Panc1 (cell line): ENCODE measurements around the gene BACH2. TPM values are rescaled to one million over a fixed set of nuclear protein-coding genes. Genes with fewer than 3 reads are reported as not detected.

ENCODE experiments used
- ATAC-seq: fragments of 200-7000 bp; cut with Tn5 transposase; 2 replicates; pipeline ENCODE4 v1.9.1; 2020; ENCODE audit warnings: mild to moderate bottlenecking, moderate library complexity
- BruUV-seq: library from RNA; stranded (reverse); fragments of 400-500 nt; replicated peaks from 2 replicates; lab custom pipeline; 2021; lab: Mats Ljungman, UMichigan
- CTCF ChIA-PET: fragments of 300-600 bp; sonication (Branson Sonifier 250); formaldehyde crosslinking; loops from one replicate; lab custom pipeline; 2022; ENCODE audit warnings: antibody characterized with exemption; lab: Charles Lee
- POLR2A ChIA-PET: fragments of 300-600 bp; sonication (Branson Sonifier 250); formaldehyde crosslinking; loops from one replicate; lab custom pipeline; 2022; ENCODE audit warnings: antibody characterized with exemption; lab: Charles Lee
- DNase-seq: peaks from one replicate; pipeline ENCODE4 v3.0.0-alpha.2; 2010; ENCODE audit warnings: low read depth, low spot score
- H3K27ac ChIP-seq: 2 replicates; pipeline ENCODE4 v1.5.1; 2011; ENCODE audit warnings: mild to moderate bottlenecking, low read length, inconsistent platforms
- H3K27me3 ChIP-seq: fragments of 200-500 bp; sonication (Bioruptor generic); 2 replicates; pipeline ENCODE4 v1.6.0; 2014; ENCODE audit warnings: low read length, inconsistent platforms; ENCODE audit not compliant: control insufficient read depth, insufficient read depth
- H3K36me3 ChIP-seq: fragments of 200-500 bp; sonication (Bioruptor generic); 2 replicates; pipeline ENCODE4 v1.5.1; 2014; ENCODE audit warnings: inconsistent platforms, mild to moderate bottlenecking, low read length, moderate library complexity; ENCODE audit not compliant: control insufficient read depth, insufficient read depth
- H3K4me1 ChIP-seq: 2 replicates; pipeline ENCODE4 v1.5.1; 2011; ENCODE audit warnings: inconsistent platforms, mild to moderate bottlenecking, low read length, moderate library complexity; ENCODE audit not compliant: control insufficient read depth, insufficient read depth
- H3K4me3 ChIP-seq, 2 experiments: 2 replicates each; pipeline ENCODE4 v1.5.1; 2011 to 2012; ENCODE audit warnings: low read depth in 2 of 2, low read length in 2 of 2, mild to moderate bottlenecking in 2 of 2, inconsistent platforms in 1 of 2, moderate library complexity in 1 of 2
- H3K9me3 ChIP-seq: fragments of 200-500 bp; sonication (Bioruptor generic); 2 replicates; pipeline ENCODE4 v1.5.1; 2014; ENCODE audit warnings: low read depth, mild to moderate bottlenecking, inconsistent platforms, low read length, moderate library complexity; ENCODE audit not compliant: control insufficient read depth, insufficient read depth
- CTCF ChIP-seq: fragments of 450-650 bp; IDR thresholded peaks from 2 replicates; pipeline ENCODE4 v1.5.1; 2017; ENCODE audit warnings: mild to moderate bottlenecking
- POLR2AphosphoS5 ChIP-seq: IDR thresholded peaks from 2 replicates; pipeline ENCODE4 v1.6.1; 2012; ENCODE audit warnings: mild to moderate bottlenecking, low read depth, low read length, moderate library complexity
- REST ChIP-seq, 2 experiments: IDR thresholded peaks; 2 replicates each; pipeline ENCODE4 v1.6.1; 2011 to 2012; ENCODE audit warnings: low read depth in 2 of 2, control low read depth in 1 of 2, low read length in 1 of 2, mild to moderate bottlenecking in 1 of 2, moderate library complexity in 1 of 2; ENCODE audit not compliant: insufficient read depth in 1 of 2
- SIN3A ChIP-seq: IDR thresholded peaks from 2 replicates; pipeline ENCODE4 v1.6.1; 2012; ENCODE audit warnings: low read depth, mild to moderate bottlenecking, low read length, moderate library complexity, borderline replicate concordance; ENCODE audit not compliant: insufficient read depth
- TCF7L2 ChIP-seq: IDR thresholded peaks from 2 replicates; pipeline ENCODE4 v1.6.1; 2011; ENCODE audit warnings: mild to moderate bottlenecking, low read depth, low read length, inconsistent platforms
- in situ Hi-C: cut with HindIII; loops from 2 replicates; pipeline ENCODE4 v1.10.0; 2016; ENCODE audit warnings: low sequenced_read_pairs, low pct_unique_long_range_greater_than_20kb
- intact Hi-C: fragments of 100-400 bp; cut with micrococcal nuclease; formaldehyde crosslinking; loops from one replicate; pipeline ENCODE4 v1.10.0; 2022; ENCODE audit not compliant: unreplicated experiment
- total RNA-seq: library from RNA; stranded (reverse); gene quantifications from one replicate; pipeline ENCODE4 v1.2.1, GENCODE V29; 2021; ENCODE audit not compliant: unreplicated experiment

The BACH2 gene
- total RNA-seq, 1 experiment from 2014 or later = 1.6 TPM

- no peaks in the 10 kb centered on the region for H3K9me3 ChIP-seq
- no peak for ATAC-seq
- ChIA-PET CTCF (no interaction called here), POLR2A (no interaction called here)
- no peak for DNase-seq
- H3K27ac ChIP-seq = no peak overlapping the region
- TF ChIP-seq REST (IDR thresholded peaks at IDR 0.05; ENCODE audit: insufficient read depth in 1 of 2, low read depth in 2 of 2, low read length in 1 of 2) (no peak), CTCF (no peak), POLR2AphosphoS5 (no peak), SIN3A (no peak)
- intact Hi-C loops (no loop called here), in situ Hi-C loops (no loop called here)
- H3K4me1 ChIP-seq = no peaks in the 10 kb centered on the region
- no peaks in the 10 kb centered on the region for H3K36me3 ChIP-seq
- no peak overlapping the region for H3K4me3 ChIP-seq
- H3K27me3 ChIP-seq = peaks cover 5% of the 10 kb centered on the region
- no TSS peak for BruUV-seq
Observed at GRCh38 chr6:90304308-90304707, 7.7 kb upstream of the BACH2 start.

- no peak for ATAC-seq
- ChIA-PET CTCF (no interaction called here), POLR2A (no interaction called here)
- no peak overlapping the region for H3K4me3 ChIP-seq
- no peaks in the 10 kb centered on the region for H3K9me3 ChIP-seq
- no peak for TF ChIP-seq SIN3A
- TF ChIP-seq REST (IDR thresholded peaks at IDR 0.05; ENCODE audit: insufficient read depth in 1 of 2, low read depth in 2 of 2, low read length in 1 of 2) = no peak
- TF ChIP-seq CTCF = no peak
- no peak for TF ChIP-seq TCF7L2
- no peak for TF ChIP-seq POLR2AphosphoS5
- in situ Hi-C loops (no loop called here), intact Hi-C loops (no loop called here)
- no TSS peak for BruUV-seq
- no peak for DNase-seq
- H3K27me3 ChIP-seq = peaks cover 5% of the 10 kb centered on the region
- no peaks in the 10 kb centered on the region for H3K4me1 ChIP-seq
- no peaks in the 10 kb centered on the region for H3K36me3 ChIP-seq
- no peak overlapping the region for H3K27ac ChIP-seq
Observed at GRCh38 chr6:90303039-90303438, 6.4 kb upstream of the BACH2 start.
